K562 (cell line): ENCODE results near the gene RPS10. TPM values are rescaled to one million over a fixed set of nuclear protein-coding genes. Genes with fewer than 3 reads are reported as not detected.
A peak's percentile ranks its signal among the peaks of the same experiment; 100 is the strongest.

Experiments
- ATAC-seq: fragments of 200-7000 bp; cut with Tn5 transposase; 3 replicates; pipeline ENCODE4 v1.9.1; 2020; ENCODE audit warnings: moderate library complexity
- BruUV-seq: library from RNA; stranded (reverse); fragments of 400-500 nt; replicated peaks from 2 replicates; lab custom pipeline; 2021; lab: Mats Ljungman, UMichigan
- CTCF ChIA-PET: fragments of 300-600 bp; formaldehyde crosslinking; extraction: SDS; loops from one replicate; lab custom pipeline; 2021; ENCODE audit warnings: low intra/inter-chr PET ratio; lab: Yijun Ruan, JAX
- POLR2A ChIA-PET: fragments of 300-600, 350-650 bp; sonication (Branson Sonifier 250); formaldehyde crosslinking; extraction: SDS; loops from one replicate; lab custom pipeline; 2021; ENCODE audit warnings: antibody characterized with exemption, inconsistent platforms; lab: Yijun Ruan, JAX
- DNase-seq, 4 experiments: peaks; one replicate each; pipeline versions ENCODE4 v3.0.0 to v3.0.0-alpha.2; 2011 to 2018; ENCODE audit warnings: low spot score in 3 of 4, mixed read lengths in 3 of 4; ENCODE audit errors: extremely low read depth in 1 of 4
- FAIRE-seq: peaks from 2 replicates; lab custom pipeline; 2011; peaks lifted over from hg19 to GRCh38; lab: Jason Lieb, UNC
- H2AFZ ChIP-seq: 2 replicates; pipeline ENCODE4 v1.6.0; 2011; ENCODE audit warnings: low read depth, low read length, control low read depth, inconsistent platforms
- H3K27ac ChIP-seq: fragments of 200-600 bp; 3 replicates; pipeline ENCODE4 v1.8.0; 2011; ENCODE audit warnings: low read depth, mild to moderate bottlenecking, control low read depth, inconsistent platforms, low read length, moderate library complexity, mixed read lengths; ENCODE audit errors: extremely low read depth
- H3K27me3 ChIP-seq, 2 experiments: fragments of 300-600 bp in 1 of 2; 2 replicates in 1 of 2; 3 replicates in 1 of 2; pipeline versions ENCODE4 v1.6.0 to v1.8.0; 2011; ENCODE audit warnings: inconsistent platforms in 2 of 2, low read length in 2 of 2, mild to moderate bottlenecking in 1 of 2, mixed read lengths in 1 of 2, moderate library complexity in 1 of 2; ENCODE audit not compliant: control insufficient read depth in 2 of 2, insufficient read depth in 2 of 2
- H3K36me3 ChIP-seq: fragments of 300-600 bp; 3 replicates; pipeline ENCODE4 v1.8.0; 2011; ENCODE audit warnings: mild to moderate bottlenecking, low read length, inconsistent platforms; ENCODE audit not compliant: control insufficient read depth, insufficient read depth
- H3K4me1 ChIP-seq, 2 experiments: fragments of 200-600 bp in 1 of 2; replicated peaks in 1 of 2; 2 replicates in 1 of 2; 3 replicates in 1 of 2; pipeline versions ENCODE4 v1.5.1 to v1.8.0; 2011; ENCODE audit warnings: inconsistent platforms in 2 of 2, low read length in 2 of 2, mild to moderate bottlenecking in 1 of 2, mixed read lengths in 1 of 2, moderate library complexity in 1 of 2; ENCODE audit not compliant: control insufficient read depth in 2 of 2, insufficient read depth in 2 of 2
- H3K4me2 ChIP-seq: 2 replicates; pipeline ENCODE4 v1.6.1; 2011; ENCODE audit warnings: low read length, control low read depth, inconsistent platforms, mixed read lengths; ENCODE audit not compliant: insufficient read depth
- H3K4me3 ChIP-seq: fragments of 200-600 bp; sonication (generic), shearing (Covaris generic); 2 replicates; pipeline ENCODE4 v1.5.1; 2016; ENCODE audit warnings: control low read depth, inconsistent platforms
- H3K79me2 ChIP-seq: fragments of 200-600 bp; 3 replicates; pipeline ENCODE4 v1.8.0; 2011; ENCODE audit warnings: low read length, inconsistent platforms; ENCODE audit not compliant: control insufficient read depth, insufficient read depth
- H3K9ac ChIP-seq, 2 experiments: 2 replicates each; pipeline versions ENCODE4 v1.6.0 to v1.6.1; 2011; ENCODE audit warnings: low read depth in 2 of 2, low read length in 2 of 2, control low read depth in 1 of 2, inconsistent platforms in 1 of 2, mild to moderate bottlenecking in 1 of 2, mixed read lengths in 1 of 2; ENCODE audit not compliant: insufficient read depth in 1 of 2
- H3K9me1 ChIP-seq: one replicate; pipeline ENCODE4 v1.6.0; 2011; ENCODE audit warnings: inconsistent platforms, mild to moderate bottlenecking, low read length, moderate library complexity; ENCODE audit not compliant: control insufficient read depth, insufficient read depth
- H3K9me3 ChIP-seq: replicated peaks from 2 replicates; pipeline ENCODE4 v1.5.1; 2011; ENCODE audit warnings: low read depth, low read length, inconsistent platforms; ENCODE audit not compliant: control insufficient read depth, insufficient read depth
- H4K20me1 ChIP-seq: replicated peaks from 2 replicates; pipeline ENCODE4 v1.6.1; 2011; ENCODE audit warnings: low read length, inconsistent platforms, mixed read lengths; ENCODE audit not compliant: control insufficient read depth, insufficient read depth
- CBX3 ChIP-seq, 2 experiments: IDR thresholded peaks; 1 replicate in 1 of 2; 2 replicates in 1 of 2; pipeline ENCODE4 v1.6.1; 2012; ENCODE audit warnings: inconsistent platforms in 2 of 2, low read length in 2 of 2, borderline replicate concordance in 1 of 2, control low read depth in 1 of 2
- HMG20A ChIP-seq: fragments of 450-650 bp; formaldehyde crosslinking; conservative IDR thresholded peaks from 2 replicates; pipeline ENCODE4 v1.4.0; 2020; ENCODE audit warnings: mild to moderate bottlenecking, mixed read lengths
- SMARCA5 ChIP-seq: fragments of 450-650 bp; IDR thresholded peaks from 2 replicates; pipeline ENCODE4 v1.6.1; 2016
- ZFP36 ChIP-seq: fragments of 150-350 bp; IDR thresholded peaks from 2 replicates; pipeline ENCODE4 v1.6.1; 2018; ENCODE audit warnings: low read length, low read depth; ENCODE audit not compliant: partially characterized antibody
- ZNF121 ChIP-seq: sonication (generic); formaldehyde crosslinking; conservative IDR thresholded peaks from 2 replicates; pipeline ENCODE4 v1.8.0; 2022; ENCODE audit warnings: missing genetic modification reagents
- WGBS: fragments of 100-300 bp; shearing (Covaris generic); methylation state at CpG from one replicate; pipeline ENCODE4 v1.1.6; 2016; ENCODE audit warnings: low coverage, mixed read lengths; ENCODE audit not compliant: insufficient coverage; ENCODE audit errors: missing lambda C conversion rate; 5-methylcytosine and 5-hydroxymethylcytosine counted together
- in situ Hi-C: fragments of 300-500 bp; cut with MboI; formaldehyde crosslinking; loops from 4 replicates; pipeline ENCODE4 v1.15.0; 2018; ENCODE audit warnings: inconsistent platforms, mixed read lengths
- intact Hi-C: fragments of 100-400 bp; cut with micrococcal nuclease; formaldehyde crosslinking; loops from 2 replicates; pipeline ENCODE4 v1.14.2; 2022
- polyA plus RNA-seq, 8 experiments: library from polyadenylated mRNA; depleted of rRNA in 4 of 8; stranded (reverse) in 5 of 8; unstranded in 3 of 8; fragments of >200 nt; fragmentation: Nextera tagmentation in 2 of 8; fragmentation: Illumina TruSeq in 1 of 8; extraction: Ambion mirVana in 2 of 8; extraction: Trizol in 1 of 8; gene quantifications; 2 replicates each; pipeline versions ENCODE4 v1.2.1 to v1.2.3, GENCODE V29; 2011 to 2014; ENCODE audit warnings: inconsistent platforms in 1 of 8, missing spikeins in 1 of 8
- total RNA-seq, 7 experiments: library from RNA; depleted of rRNA in 6 of 7; stranded (reverse); fragments of >200 nt in 6 of 7; fragmentation: Illumina TruSeq in 2 of 7; extraction: Trizol in 2 of 7; gene quantifications; 2 replicates each; pipeline versions ENCODE4 v1.2.1 to v1.2.3, GENCODE V29; 2011 to 2021; ENCODE audit warnings: low replicate concordance in 1 of 7
- TF ChIP-seq, protein P1 (sequence below), 2 experiments: fragments of 450-650 bp; IDR thresholded peaks; 2 replicates each; pipeline ENCODE4 v1.6.1; 2018; ENCODE audit warnings: mild to moderate bottlenecking in 2 of 2, low read depth in 1 of 2; ENCODE audit not compliant: partially characterized antibody in 2 of 2
- TF ChIP-seq, protein P2 (sequence below): sonication (generic); formaldehyde crosslinking; IDR thresholded peaks from 2 replicates; pipeline ENCODE4 v1.9.0; 2022; ENCODE audit warnings: mild to moderate bottlenecking, missing genetic modification reagents
- TF ChIP-seq, protein P3 (sequence below): fragments of 250-450 bp; sonication (Bioruptor Pico); IDR thresholded peaks from 2 replicates; pipeline ENCODE4 v1.4.0; 2020; ENCODE audit warnings: mild to moderate bottlenecking, moderate library complexity
- TF ChIP-seq, protein P4 (sequence below), 2 experiments: fragments of 250-450 bp in 1 of 2; fragments of 450-650 bp in 1 of 2; sonication (Bioruptor Pico) in 1 of 2; IDR thresholded peaks; 2 replicates each; pipeline versions ENCODE4 v1.6.1 to v1.8.0; 2016 to 2021; ENCODE audit warnings: mild to moderate bottlenecking in 2 of 2, moderate library complexity in 2 of 2, missing compliant biosample characterization in 1 of 2, missing genetic modification characterization in 1 of 2

Gene RPS10
- total and polyA plus RNA-seq, 9 of the 15 experiments (the other 6 are each of a cell fraction or from before 2014, with no cell fraction given), result 2,680 to 5,251 (median 3,876) TPM

DNA sequence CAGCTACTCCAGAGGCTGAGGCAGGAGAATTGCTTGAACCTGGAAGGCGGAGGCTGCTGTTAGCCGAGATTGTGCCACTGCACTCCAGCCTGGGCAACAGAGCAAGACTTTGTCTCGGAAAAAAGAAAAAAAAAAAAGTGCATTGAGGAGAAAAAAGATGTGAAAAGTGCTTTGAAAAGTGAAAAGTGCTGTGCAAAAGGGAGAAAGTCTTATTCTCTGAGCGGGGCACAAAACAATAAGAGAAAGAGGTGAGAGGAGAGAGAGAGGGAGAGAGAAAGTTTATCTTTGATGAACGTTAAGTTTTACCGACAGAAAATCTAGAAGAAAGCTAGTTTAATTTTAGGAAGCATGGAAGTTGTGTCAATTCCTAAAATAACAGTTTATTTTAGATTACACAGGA, 36.1 kb upstream of the RPS10 start (continued):
- TF ChIP-seq, protein P1, sequence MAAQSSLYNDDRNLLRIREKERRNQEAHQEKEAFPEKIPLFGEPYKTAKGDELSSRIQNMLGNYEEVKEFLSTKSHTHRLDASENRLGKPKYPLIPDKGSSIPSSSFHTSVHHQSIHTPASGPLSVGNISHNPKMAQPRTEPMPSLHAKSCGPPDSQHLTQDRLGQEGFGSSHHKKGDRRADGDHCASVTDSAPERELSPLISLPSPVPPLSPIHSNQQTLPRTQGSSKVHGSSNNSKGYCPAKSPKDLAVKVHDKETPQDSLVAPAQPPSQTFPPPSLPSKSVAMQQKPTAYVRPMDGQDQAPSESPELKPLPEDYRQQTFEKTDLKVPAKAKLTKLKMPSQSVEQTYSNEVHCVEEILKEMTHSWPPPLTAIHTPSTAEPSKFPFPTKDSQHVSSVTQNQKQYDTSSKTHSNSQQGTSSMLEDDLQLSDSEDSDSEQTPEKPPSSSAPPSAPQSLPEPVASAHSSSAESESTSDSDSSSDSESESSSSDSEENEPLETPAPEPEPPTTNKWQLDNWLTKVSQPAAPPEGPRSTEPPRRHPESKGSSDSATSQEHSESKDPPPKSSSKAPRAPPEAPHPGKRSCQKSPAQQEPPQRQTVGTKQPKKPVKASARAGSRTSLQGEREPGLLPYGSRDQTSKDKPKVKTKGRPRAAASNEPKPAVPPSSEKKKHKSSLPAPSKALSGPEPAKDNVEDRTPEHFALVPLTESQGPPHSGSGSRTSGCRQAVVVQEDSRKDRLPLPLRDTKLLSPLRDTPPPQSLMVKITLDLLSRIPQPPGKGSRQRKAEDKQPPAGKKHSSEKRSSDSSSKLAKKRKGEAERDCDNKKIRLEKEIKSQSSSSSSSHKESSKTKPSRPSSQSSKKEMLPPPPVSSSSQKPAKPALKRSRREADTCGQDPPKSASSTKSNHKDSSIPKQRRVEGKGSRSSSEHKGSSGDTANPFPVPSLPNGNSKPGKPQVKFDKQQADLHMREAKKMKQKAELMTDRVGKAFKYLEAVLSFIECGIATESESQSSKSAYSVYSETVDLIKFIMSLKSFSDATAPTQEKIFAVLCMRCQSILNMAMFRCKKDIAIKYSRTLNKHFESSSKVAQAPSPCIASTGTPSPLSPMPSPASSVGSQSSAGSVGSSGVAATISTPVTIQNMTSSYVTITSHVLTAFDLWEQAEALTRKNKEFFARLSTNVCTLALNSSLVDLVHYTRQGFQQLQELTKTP (IDR thresholded peaks at IDR 0.05; ENCODE audit: low read depth in 1 of 2, partially characterized antibody in 2 of 2), result peak in 1 of 2 experiments; percentile 10

DNA sequence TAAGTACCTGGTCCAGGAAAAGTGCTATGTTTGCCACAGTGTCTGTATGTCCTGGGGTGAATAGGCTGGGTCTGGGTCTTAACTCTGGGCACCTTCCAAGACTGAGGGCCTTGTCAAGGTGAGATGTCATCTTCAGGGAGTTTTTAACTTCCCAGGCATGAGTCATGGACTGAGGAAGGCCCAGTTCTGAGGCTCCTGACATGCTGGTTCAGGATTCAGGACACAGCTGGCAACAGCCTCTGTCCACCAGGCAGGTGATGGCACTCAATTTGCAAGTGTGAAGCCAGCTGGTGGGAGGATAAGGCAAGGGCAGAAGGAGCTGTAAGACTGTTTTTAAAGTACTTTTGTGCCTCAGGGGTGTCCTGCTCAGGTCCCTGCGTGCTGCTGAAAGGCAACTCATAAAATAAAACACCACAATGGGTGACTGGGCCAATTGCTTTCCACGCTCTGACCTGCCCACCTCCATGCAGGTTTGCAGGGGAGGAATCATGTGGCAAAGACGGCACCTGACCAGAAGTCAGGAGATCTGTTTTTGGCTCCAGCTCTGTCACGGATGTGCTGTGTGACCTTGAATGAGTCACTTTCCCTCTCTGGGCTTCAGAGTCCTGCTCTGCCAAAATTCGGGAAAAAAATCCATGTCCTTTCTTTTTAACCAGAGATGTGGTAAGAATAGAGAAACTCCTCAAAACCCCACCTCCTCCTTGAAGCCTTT, 35.1 kb upstream of the RPS10 start:
- WGBS, result 50% methylated on average over 5 of the region's 5 CpGs
- Histone ChIP-seq H3K79me2 (no peaks in the 10 kb centered on the region), H3K9me1 (no peaks in the 10 kb centered on the region), H3K4me1 (peaks cover 12 to 25% of the 10 kb centered on the region in 2 experiments; a peak in 4 of 5 replicates), H3K9ac (no peak overlapping the region), H3K27ac (no peak overlapping the region), H3K9me3 (no peaks in the 10 kb centered on the region), H3K4me3 (no peak overlapping the region), H3K4me2 (no peak overlapping the region), H3K36me3 (no peaks in the 10 kb centered on the region), H4K20me1 (no peaks in the 10 kb centered on the region), H2AFZ (no peak overlapping the region), H3K27me3 (no peaks in the 10 kb centered on the region)
- intact Hi-C loops (loop anchor here (1.0 to 2.0 kb wide), 3 partner anchors 99 to 678 kb away; no protein-coding TSS in a partner anchor), in situ Hi-C loops (loop anchor here (25.0 kb wide), 1 partner anchor 676 kb away; the partner anchor contains the start of gene TCP11)
- no peak for FAIRE-seq
- DNase-seq, result no peak
- ChIA-PET POLR2A (interaction anchor here (0.5 to 2.0 kb wide), 3 partner anchors 14 to 148 kb away, joined by 4 to 9 read pairs (median 6); no protein-coding TSS in a partner anchor), CTCF (interaction anchor here (2.2 to 3.5 kb wide), 2 partner anchors 149 to 680 kb away, joined by 14 to 38 read pairs; partner anchors contain the start of gene TCP11)
- no TSS peak for BruUV-seq
- ATAC-seq, result no peak
- TF ChIP-seq ZNF121 (CRISPR knock-in tag) (no peak), CBX3 (IDR thresholded peaks at IDR 0.05; ENCODE audit: borderline replicate concordance in 1 of 2, low read length in 2 of 2) (0 out of 3 replicates have a peak, but pooled peaks of 1 of the 2 experiments have one; percentile 18), ZFP36 (peak; percentile 86), HMG20A (CRISPR knock-in tag) (no peak), SMARCA5 (0 out of 2 replicates have a peak, but pooled peaks have one; percentile 30)
- TF ChIP-seq, protein P2, sequence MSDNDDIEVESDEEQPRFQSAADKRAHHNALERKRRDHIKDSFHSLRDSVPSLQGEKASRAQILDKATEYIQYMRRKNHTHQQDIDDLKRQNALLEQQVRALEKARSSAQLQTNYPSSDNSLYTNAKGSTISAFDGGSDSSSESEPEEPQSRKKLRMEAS (CRISPR knock-in tag), result 0 out of 2 replicates have a peak, but pooled peaks have one; percentile 26
- TF ChIP-seq, protein P3, sequence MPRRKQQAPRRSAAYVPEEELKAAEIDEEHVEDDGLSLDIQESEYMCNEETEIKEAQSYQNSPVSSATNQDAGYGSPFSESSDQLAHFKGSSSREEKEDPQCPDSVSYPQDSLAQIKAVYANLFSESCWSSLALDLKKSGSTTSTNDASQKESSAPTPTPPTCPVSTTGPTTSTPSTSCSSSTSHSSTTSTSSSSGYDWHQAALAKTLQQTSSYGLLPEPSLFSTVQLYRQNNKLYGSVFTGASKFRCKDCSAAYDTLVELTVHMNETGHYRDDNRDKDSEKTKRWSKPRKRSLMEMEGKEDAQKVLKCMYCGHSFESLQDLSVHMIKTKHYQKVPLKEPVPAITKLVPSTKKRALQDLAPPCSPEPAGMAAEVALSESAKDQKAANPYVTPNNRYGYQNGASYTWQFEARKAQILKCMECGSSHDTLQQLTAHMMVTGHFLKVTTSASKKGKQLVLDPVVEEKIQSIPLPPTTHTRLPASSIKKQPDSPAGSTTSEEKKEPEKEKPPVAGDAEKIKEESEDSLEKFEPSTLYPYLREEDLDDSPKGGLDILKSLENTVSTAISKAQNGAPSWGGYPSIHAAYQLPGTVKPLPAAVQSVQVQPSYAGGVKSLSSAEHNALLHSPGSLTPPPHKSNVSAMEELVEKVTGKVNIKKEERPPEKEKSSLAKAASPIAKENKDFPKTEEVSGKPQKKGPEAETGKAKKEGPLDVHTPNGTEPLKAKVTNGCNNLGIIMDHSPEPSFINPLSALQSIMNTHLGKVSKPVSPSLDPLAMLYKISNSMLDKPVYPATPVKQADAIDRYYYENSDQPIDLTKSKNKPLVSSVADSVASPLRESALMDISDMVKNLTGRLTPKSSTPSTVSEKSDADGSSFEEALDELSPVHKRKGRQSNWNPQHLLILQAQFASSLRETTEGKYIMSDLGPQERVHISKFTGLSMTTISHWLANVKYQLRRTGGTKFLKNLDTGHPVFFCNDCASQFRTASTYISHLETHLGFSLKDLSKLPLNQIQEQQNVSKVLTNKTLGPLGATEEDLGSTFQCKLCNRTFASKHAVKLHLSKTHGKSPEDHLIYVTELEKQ (CRISPR knock-in tag), result no peak
- TF ChIP-seq, protein P4, sequence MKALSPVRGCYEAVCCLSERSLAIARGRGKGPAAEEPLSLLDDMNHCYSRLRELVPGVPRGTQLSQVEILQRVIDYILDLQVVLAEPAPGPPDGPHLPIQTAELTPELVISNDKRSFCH (CRISPR knock-in tag; IDR thresholded peaks at IDR 0.05), result no peak
- TF ChIP-seq, protein P4 (tag; IDR thresholded peaks at IDR 0.05), result no peak
